ENCODE results near the gene RICTOR. TPM values are rescaled to one million over a fixed set of nuclear protein-coding genes. Genes with fewer than 3 reads are reported as not detected.

Gene RICTOR, protein sequence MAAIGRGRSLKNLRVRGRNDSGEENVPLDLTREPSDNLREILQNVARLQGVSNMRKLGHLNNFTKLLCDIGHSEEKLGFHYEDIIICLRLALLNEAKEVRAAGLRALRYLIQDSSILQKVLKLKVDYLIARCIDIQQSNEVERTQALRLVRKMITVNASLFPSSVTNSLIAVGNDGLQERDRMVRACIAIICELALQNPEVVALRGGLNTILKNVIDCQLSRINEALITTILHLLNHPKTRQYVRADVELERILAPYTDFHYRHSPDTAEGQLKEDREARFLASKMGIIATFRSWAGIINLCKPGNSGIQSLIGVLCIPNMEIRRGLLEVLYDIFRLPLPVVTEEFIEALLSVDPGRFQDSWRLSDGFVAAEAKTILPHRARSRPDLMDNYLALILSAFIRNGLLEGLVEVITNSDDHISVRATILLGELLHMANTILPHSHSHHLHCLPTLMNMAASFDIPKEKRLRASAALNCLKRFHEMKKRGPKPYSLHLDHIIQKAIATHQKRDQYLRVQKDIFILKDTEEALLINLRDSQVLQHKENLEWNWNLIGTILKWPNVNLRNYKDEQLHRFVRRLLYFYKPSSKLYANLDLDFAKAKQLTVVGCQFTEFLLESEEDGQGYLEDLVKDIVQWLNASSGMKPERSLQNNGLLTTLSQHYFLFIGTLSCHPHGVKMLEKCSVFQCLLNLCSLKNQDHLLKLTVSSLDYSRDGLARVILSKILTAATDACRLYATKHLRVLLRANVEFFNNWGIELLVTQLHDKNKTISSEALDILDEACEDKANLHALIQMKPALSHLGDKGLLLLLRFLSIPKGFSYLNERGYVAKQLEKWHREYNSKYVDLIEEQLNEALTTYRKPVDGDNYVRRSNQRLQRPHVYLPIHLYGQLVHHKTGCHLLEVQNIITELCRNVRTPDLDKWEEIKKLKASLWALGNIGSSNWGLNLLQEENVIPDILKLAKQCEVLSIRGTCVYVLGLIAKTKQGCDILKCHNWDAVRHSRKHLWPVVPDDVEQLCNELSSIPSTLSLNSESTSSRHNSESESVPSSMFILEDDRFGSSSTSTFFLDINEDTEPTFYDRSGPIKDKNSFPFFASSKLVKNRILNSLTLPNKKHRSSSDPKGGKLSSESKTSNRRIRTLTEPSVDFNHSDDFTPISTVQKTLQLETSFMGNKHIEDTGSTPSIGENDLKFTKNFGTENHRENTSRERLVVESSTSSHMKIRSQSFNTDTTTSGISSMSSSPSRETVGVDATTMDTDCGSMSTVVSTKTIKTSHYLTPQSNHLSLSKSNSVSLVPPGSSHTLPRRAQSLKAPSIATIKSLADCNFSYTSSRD (N-terminal part only)
- polyA plus RNA-seq (ENCODE audit: insufficient read length in 4 of 4), result 10 to 100 TPM; 18.1 to 28.6 (median 25.6) TPM

DNA sequence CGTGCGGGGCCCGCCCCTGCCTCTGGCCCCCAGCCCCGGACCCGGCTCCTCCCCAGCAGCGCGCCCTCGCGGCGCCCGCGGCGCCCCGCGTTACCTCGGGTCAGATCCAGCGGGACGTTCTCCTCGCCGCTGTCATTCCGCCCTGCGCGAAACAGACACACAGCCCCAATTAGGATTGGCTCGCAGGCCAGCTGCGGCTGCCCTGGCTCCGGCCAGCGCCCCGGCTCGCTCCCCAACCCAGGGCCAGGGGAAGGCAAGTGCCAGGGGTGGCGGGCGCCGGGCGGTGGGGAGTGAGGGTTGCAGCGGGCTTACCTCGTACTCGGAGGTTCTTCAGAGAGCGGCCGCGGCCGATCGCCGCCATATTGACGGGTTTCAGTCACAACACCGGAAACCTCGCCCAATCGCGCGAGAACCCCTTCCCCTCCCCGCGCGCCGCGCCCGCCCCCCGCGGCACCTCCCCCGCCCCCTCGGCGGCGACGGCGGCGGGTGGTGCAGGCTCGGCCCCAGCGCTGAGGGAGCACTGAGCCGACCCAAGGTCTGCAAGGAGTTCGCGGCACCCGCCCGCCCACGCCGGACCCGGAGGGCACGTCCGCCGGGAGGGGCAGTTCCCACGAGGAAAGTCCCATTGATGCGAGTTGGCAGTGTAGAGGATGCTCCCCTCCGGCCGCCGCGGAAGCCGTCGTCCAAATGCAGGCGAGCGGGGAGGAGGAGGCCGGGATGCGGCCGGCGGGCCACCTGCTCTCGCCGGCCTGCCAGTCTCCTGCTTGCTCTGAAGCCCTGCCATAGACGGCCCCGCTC lies at the start of gene RICTOR:
TSS of gene RICTOR (minus strand) at position 383 of the 798 bp plus-strand sequence. CDS start at position 361, 22 bp downstream.
- peak; percentile 53 to 78 (median 74) for DNase-seq (ENCODE audit: low read depth in 4 of 4, low spot score in 3 of 4)

- no peak for DNase-seq (ENCODE audit: low read depth in 4 of 4, low spot score in 3 of 4)
Observed at GRCh38 chr5:39121922-39122321, 47.7 kb upstream of the RICTOR start.

GRCh38 chr5:39121315-39121714 lies 47.1 kb upstream of the RICTOR start:
- no peak for DNase-seq (ENCODE audit: low read depth in 4 of 4, low spot score in 3 of 4)

- DNase-seq (ENCODE audit: low read depth in 4 of 4, low spot score in 3 of 4), result no peak
Observed at GRCh38 chr5:39120052-39120420, 45.8 kb upstream of the RICTOR start.

- DNase-seq (ENCODE audit: low read depth in 4 of 4, low spot score in 3 of 4), result no peak
Observed at GRCh38 chr5:39119404-39120051, 45.3 kb upstream of the RICTOR start.

- DNase-seq (ENCODE audit: low read depth in 4 of 4, low spot score in 3 of 4), result no peak
Observed at GRCh38 chr5:39118638-39119037, 44.4 kb upstream of the RICTOR start.

GRCh38 chr5:39117401-39117800 lies 43.2 kb upstream of the RICTOR start:
- DNase-seq (ENCODE audit: low read depth in 4 of 4, low spot score in 3 of 4), result no peak

- DNase-seq (ENCODE audit: low read depth in 4 of 4, low spot score in 3 of 4), result no peak
Observed at GRCh38 chr5:39116344-39117170, 42.4 kb upstream of the RICTOR start.

DNA sequence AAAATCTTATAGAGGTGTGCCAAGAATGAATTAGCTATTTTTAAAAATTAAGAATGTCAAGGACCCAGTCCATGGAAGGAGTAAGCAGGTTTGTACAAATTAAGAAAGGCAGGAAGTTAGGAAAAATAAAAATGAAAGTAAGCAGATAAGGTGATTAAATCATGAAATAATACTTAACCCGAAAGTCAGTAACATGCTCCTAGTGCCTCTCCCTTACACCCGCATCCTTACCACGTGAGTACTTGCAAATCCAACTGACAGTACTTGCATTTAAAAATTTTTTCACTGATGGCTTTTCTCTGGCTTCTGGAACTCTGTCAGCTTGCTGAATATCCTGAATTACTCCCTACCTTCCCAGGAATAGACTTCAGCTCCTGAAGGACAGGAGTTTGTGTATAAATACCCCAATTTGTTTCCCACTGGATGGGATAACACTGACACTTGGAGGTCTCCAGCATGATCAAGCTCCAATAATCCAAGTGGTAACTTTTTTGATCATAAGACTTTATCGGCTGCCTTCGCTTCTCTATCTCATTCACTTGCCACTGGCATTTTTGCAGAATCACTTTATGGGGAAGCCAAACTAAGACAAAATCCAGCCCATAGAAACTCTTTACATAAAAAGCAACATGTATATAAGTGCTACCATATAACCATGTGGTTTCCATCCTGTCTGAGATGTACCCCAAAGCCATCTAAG lies 41.6 kb upstream of the RICTOR start:
- no peak for DNase-seq (ENCODE audit: low read depth in 4 of 4, low spot score in 3 of 4)

GRCh38 chr5:39114155-39114554 lies 40.0 kb upstream of the RICTOR start:
- DNase-seq (ENCODE audit: low read depth in 4 of 4, low spot score in 3 of 4), result no peak

DNA sequence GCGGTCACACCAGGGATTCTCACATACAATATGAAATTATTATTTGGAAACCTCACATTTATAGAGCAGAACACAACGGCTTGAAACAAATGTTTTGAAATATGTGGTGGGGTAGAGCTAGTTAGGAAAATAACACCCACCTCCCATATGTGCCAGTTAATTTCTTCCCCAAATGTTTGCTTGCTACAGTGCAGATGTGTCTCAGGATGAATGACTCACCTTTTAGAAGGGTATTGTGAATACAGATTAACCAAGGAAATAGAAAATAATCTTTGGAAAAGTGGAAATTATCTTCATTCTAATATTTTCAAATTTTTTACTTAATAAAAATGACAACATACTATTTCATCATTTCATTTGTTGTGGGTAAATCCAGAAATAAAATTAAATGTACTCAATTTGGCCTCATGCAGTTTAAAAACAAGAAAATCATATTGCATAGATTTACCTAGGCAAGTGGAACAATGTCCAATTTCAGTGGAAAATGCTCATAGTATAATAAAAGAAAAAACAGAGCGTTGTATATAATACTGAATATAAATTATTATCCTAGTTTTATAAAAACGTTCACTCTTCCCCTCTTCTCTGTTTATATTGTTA lies 39.3 kb upstream of the RICTOR start:
- DNase-seq (ENCODE audit: low read depth in 4 of 4, low spot score in 3 of 4), result no peak

GRCh38 chr5:39109606-39110005 lies 35.4 kb upstream of the RICTOR start:
- DNase-seq (ENCODE audit: low read depth in 4 of 4, low spot score in 3 of 4), result no peak

DNA sequence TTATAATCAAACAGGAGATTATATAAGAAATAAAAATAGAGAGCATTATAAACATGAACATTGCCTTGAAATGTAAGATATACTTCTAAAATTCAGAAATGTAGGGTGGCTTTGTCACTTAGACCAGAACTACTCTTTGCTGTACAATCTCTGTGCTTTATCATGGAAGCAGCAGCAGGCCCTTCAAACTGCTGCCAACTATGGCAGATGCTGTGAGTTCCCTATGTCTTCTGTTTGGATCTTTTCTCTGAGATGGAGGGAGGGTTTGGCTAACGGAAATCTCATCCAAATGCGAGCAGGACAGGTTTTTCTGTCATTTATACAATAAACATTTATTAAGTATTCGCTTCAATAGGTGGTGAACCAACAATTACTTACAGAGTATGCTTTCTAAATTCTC lies 34.8 kb upstream of the RICTOR start:
- no peak for DNase-seq (ENCODE audit: low read depth in 4 of 4, low spot score in 3 of 4)

DNA sequence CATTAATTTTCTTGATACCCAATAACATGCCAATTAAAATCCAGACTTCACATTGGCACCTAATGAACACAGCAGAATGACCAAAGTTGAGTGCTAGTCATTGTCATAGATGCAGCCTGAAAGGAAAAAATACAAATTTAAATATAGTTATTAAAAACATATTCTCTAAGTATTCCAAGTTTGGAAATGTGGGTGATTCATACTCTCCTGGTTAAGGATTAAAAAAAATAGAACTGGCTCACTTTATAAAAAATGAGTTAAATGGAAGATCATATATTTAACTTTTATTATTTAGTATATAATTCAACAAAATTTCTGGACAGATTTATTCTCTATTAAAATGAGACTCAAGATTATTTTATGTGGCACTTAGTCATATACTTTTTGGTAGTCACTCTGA lies 33.2 kb upstream of the RICTOR start:
- DNase-seq (ENCODE audit: low read depth in 4 of 4, low spot score in 3 of 4), result no peak

DNA sequence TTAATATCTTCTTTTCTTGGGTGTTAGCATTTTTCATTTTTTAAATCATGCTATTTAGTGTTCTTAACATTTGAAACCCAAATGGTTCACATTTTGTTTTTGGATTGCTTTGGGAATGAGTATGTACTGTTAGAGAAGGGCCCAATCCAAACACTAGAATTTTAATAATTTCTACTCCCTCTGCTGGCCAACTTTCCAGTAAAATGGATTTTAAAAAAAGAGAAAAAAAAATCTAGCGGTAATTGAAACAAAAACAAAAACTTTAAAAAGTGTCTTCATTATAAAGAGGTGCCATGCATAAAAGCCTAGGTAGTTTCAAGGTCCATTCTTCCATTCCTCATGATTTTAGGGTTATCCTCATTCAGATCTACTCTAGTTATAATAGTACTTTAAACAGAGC lies 32.1 kb upstream of the RICTOR start:
- DNase-seq (ENCODE audit: low read depth in 4 of 4, low spot score in 3 of 4), result no peak

DNA sequence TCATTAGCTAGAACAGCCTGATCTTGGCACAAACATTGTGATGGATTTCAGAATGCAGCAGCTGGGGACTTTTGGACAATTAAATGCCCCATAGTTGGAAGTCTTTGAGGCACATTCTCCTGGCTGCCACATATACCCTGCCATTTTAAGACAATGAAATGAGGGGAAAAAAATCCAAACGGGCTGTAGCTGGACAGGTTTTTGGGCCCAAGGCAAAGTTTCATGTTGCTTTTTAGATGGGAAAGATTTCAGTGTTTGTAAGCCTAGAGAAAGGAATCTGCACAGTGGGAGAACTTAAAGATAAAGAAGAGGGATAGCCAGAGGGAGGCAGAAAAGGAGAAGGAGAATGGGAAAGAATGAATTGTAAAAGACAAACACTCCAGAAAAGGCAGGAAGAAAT lies 30.0 kb upstream of the RICTOR start:
- no peak for DNase-seq (ENCODE audit: low read depth in 4 of 4, low spot score in 3 of 4)

GRCh38 chr5:39102684-39103155 lies 28.5 kb upstream of the RICTOR start:
- DNase-seq (ENCODE audit: low read depth in 4 of 4, low spot score in 3 of 4), result no peak
